ENCODE data around the gene TTLL11.

The TTLL11 gene

DNA sequence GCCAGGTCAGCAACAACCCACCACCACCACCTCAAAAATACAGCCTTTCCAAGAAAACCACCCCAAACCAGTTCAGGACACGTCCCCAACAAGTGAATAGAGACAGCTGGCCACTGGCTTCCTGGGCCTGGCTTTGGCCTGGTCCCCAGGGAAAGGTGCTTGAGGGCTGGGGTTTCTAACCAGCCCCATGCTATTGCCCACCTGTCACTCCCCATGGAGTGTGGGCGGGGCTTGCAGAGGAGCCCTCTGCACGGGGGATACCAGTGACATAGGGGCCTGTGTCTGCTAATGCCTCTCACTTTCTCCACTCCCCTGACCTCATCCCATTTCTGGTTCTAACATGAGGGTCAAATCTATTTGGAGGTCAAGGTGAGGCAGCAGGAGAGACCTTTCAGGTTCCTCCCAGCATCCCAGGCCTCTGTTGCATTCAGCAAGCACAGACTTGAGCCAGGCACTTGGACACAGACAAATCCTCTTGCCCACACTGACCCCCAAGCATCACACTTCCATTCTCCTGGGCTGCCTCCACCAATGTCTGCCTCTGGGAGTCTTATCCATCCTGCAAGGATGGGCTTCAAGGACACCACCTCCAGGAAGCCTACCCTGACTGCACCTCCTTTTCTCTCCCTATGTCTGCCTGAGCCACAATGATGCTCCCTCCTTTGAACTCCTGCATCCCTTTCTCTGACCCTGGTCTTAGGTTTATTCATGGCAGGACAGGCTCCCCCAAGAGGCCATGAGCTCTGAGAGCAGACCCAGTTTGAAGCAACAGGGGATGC, 16.1 kb upstream of the TTLL11 start:
- TF ChIP-seq POLR2A (IDR thresholded peaks at IDR 0.05; ENCODE audit: low read length) (no peak), GATA1 (IDR thresholded peaks at IDR 0.05; ENCODE audit: low read depth, low read length) (no peak)
- DNase-seq: no peak

DNA sequence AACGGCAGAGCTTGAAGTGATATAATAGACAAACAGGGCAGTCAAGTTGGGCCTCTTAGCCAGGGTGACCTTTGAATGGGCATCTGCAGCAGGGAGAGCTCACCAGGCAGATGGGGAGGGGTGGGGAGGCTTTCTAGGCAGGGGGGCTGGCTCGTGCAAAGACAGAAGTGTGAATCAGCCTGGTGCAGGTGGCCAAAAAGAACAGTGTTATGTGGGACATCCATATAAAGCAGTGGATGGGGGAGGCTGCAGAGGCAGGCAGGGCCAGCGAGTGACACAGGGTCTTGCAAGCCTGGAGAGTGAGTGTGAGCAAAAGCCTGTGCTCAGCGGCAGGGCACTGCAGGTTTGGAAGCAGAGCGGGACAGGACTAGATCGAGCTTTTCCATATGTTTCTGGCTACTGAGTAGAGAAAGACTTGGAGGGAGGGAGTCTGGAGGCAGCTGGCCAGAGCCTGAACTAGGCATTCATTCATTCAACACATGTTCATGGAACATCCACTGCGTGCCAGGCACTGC, 14.2 kb upstream of the TTLL11 start:
- no peak for DNase-seq
- no peak for TF ChIP-seq POLR2A (IDR thresholded peaks at IDR 0.05; ENCODE audit: low read length)
- TF ChIP-seq GATA1 (IDR thresholded peaks at IDR 0.05; ENCODE audit: low read depth, low read length): no peak

DNA sequence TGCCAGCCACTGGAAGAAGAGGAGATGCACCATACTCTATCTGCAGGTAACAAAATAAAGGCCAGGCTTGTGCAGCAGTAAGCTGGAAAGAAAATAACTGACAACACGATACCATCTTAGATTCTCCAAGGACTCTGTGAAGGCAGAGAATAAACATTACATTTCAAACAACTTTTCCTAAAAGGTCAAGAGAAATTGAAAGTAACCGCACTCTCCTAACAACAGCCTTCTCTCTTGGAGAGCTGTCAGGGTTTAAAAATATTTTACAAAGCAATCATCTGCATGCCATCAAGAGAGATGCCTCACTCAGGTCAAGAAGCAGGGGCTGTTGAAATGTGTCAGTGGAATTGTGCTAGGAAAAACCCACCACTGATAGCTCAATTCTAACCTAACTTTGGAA, 13.5 kb upstream of the TTLL11 start:
- DNase-seq: no peak
- TF ChIP-seq GATA1 (IDR thresholded peaks at IDR 0.05; ENCODE audit: low read depth, low read length): no peak
- TF ChIP-seq POLR2A (IDR thresholded peaks at IDR 0.05; ENCODE audit: low read length): no peak

DNA sequence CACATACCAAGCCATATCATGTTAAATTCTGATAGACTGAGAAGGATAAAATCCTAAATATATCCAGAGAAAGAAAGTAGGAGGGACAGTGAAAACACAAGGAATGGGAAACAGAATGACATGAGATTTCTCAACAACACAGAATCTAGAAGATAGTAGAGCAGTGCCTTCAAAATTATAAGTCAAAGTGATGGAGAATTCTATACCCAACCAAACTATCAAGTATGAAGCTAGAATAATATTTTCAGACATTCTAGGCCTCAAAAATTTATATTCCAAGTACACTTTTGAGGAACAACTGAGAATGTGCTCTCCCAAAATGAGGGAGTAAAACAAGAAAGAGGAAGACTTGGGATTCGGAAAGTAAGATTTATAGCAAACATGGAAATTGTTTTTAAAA, 10.9 kb upstream of the TTLL11 start:
- TF ChIP-seq POLR2A (IDR thresholded peaks at IDR 0.05; ENCODE audit: low read length) (no peak), GATA1 (IDR thresholded peaks at IDR 0.05; ENCODE audit: low read depth, low read length) (no peak)
- DNase-seq: no peak

DNA sequence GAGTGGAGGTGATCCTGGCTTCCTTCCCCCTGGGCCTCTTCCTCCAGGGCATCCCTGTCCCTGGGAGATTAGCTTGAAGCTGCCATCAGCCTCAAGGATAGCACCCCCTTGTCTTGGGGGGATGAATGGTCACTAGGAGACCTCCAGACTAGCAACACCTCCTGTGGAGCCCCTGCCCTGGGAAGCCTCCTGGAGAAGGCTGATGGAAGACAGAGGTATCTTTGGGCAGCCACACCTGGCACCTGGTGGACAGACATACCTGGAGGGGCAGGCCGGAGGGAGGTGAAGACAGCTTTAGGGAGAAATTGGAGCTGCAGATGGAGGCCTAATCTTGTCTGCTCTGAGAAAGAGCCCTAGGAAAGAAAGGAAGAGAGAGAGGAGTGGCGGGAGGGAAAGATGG, 9.0 kb upstream of the TTLL11 start:
- no peak for DNase-seq
- TF ChIP-seq GATA1 (IDR thresholded peaks at IDR 0.05; ENCODE audit: low read depth, low read length): no peak
- TF ChIP-seq POLR2A (IDR thresholded peaks at IDR 0.05; ENCODE audit: low read length): no peak

DNA sequence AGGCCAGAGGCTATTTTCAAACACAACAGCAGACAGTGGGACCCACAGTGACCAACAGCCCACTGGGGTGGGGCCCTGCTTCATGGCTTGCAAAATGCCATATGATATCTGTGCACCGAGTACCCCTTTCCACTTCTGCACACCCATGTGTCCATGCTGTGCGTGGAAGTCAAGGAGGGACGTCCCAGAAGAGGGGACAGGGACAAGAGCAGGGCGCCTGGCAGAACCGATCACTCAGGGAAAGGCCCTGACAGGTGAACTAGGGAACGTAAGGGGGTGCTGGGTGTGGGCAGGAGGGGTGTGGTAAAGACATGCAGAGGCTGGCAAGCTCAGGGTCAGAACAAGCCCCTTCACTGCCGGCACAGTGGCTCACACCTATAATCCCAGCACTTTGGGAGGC, 7.6 kb upstream of the TTLL11 start:
- TF ChIP-seq POLR2A (IDR thresholded peaks at IDR 0.05; ENCODE audit: low read length) (no peak), GATA1 (IDR thresholded peaks at IDR 0.05; ENCODE audit: low read depth, low read length) (no peak)
- DNase-seq: no peak

DNA sequence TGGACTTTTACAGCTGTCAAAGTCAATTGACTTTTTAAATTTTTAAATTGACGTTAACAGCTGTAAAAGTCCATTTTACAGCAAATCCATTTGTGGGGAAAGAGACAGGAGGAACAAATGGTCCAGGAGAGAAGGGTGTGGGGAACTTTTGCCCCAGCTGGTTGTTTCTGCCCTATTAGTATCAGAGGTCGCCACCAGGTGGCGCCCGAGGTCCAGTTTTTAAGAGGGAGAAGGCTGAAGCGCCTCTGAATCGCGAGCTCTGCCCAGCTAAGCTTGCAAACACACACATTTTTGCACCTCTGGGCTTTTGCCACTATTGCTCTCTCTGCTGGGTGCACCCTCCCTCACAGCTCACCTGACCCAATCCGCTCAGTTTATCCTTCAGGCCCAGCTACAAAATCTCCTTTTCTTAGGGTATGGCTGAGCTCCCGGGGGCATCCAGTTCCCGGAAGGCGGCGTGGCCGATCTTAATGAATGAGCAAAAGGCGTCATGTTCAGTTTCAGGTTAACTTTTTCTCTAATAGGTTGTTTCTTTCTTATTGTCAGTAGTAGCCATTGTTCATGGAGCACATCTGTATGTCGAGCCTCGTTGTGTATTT, 6.3 kb upstream of the TTLL11 start:
- DNase-seq: peak; percentile 77 to 88
- TF ChIP-seq POLR2A (IDR thresholded peaks at IDR 0.05; ENCODE audit: low read length) (no peak), GATA1 (IDR thresholded peaks at IDR 0.05; ENCODE audit: low read depth, low read length) (no peak)

- TF ChIP-seq POLR2A (IDR thresholded peaks at IDR 0.05; ENCODE audit: low read length) (no peak), GATA1 (IDR thresholded peaks at IDR 0.05; ENCODE audit: low read depth, low read length) (no peak)
- peak in 1 of 2 experiments; percentile 33 for DNase-seq
Measured at GRCh38 chr9:122097679-122098315, 4.7 kb upstream of the TTLL11 start.

DNA sequence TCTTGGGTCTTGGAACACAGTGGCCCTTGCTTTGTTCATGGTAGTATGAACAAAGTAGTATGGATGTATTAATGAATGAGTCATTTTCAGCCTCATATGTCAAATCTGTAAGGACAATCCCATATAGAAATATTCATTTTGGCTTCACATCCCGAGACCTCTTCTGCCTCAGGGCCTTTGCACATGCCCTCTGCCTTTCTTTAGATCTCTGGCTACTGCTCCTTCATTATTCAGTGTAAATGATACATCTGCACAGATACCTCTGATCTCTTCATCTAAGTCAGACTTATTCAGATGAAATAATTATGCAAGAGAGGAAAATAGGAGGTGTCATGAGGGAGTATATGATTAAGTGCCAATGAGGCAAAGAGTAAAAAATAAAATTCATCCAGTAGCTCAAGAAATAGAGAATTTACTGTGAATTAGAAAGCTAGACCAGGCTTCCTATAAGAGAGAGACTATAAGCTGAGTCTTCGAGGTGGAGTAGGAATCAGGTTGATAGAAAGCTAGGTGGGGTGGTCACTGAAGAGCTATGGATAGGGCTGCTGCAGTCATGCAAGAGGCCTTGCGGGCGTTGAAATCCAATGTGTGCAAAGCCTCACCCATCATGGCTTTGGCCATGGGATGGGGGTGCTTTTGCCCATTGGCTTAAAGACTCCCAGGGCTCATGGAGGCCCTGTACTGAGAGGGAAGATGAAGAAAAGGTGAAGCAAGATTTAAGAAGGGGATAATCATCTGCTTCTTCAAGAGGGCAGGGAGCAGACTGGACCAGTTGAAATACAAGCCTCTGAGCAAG, 3.7 kb upstream of the TTLL11 start:
- TF ChIP-seq POLR2A (IDR thresholded peaks at IDR 0.05; ENCODE audit: low read length): no peak
- TF ChIP-seq GATA1 (IDR thresholded peaks at IDR 0.05; ENCODE audit: low read depth, low read length): no peak
- DNase-seq: no peak

DNA sequence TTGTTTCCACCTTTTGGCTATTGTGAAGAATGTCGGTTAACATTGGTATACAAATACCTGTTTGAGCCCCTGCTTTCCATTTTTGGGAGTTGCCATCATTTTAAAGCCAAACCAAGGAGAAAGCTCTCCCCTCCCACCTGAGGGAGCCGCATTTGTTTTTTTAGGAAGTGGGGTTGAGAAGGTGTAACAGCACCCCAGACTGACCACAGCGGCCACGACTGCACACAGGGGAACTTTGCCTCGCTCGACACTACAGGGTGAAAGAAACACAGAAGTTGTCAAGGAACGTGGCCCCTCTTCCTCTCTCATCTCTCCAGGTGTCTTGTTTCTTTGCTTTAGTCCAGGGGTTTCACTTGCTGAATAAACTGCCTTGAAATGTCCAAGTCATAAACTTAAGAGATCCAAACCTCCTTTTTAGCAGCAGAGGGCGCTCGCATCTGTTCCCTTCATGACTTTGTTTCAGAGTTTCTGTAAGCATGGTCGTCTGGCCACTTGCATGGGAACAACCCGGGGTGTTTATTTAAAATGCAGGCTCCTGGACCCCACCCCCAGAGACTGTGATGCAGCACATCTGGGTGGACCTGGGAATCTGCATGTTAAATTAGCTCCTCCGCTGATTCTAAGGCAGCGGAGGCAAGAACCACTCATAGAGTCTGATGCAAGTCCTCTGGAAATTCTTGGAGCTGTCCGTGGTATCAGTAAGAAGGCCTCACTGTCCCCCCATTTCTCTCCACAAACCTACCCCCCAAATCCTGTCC, 2.1 kb upstream of the TTLL11 start:
- peak; percentile 75 to 83 for DNase-seq
- TF ChIP-seq POLR2A (IDR thresholded peaks at IDR 0.05; ENCODE audit: low read length) (no peak), GATA1 (IDR thresholded peaks at IDR 0.05; ENCODE audit: low read depth, low read length) (no peak)

- DNase-seq: peak; percentile 42 to 54
- no peak for TF ChIP-seq GATA1 (IDR thresholded peaks at IDR 0.05; ENCODE audit: low read depth, low read length)
- no peak for TF ChIP-seq POLR2A (IDR thresholded peaks at IDR 0.05; ENCODE audit: low read length)
Measured at GRCh38 chr9:122091682-122092592, 1.2 kb downstream of the TTLL11 start.

DNA sequence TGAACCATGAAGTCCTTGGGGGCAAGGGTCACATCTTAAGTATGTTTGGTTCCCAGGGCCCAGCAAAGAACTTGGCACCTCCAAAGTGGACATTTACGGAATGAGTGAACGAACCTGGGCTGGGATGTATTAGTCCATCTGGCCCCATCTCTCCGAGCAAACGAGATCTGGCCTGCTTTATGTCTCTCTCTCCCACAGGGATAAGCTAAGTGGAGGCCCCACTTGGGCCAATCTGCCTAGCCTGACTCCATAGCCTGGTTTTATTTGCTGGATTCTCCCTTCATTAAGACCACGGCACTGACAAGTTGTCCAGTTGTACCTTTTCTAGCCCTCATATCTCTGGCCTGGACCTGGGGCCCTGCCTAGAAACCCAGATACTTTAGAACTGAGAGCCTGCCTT, 2.1 kb downstream of the TTLL11 start:
- TF ChIP-seq GATA1 (IDR thresholded peaks at IDR 0.05; ENCODE audit: low read depth, low read length) (no peak), POLR2A (IDR thresholded peaks at IDR 0.05; ENCODE audit: low read length) (no peak)
- DNase-seq: no peak
